K562 (cell line): ENCODE data around the gene ADARB2. TPM values are rescaled to one million over a fixed set of nuclear protein-coding genes. Genes with fewer than 3 reads are reported as not detected.

Experiments
- ATAC-seq: fragments of 200-7000 bp; cut with Tn5 transposase; 3 replicates; pipeline ENCODE4 v1.9.1; 2020; ENCODE audit warnings: moderate library complexity
- BruUV-seq: library from RNA; stranded (reverse); fragments of 400-500 nt; replicated peaks from 2 replicates; lab custom pipeline; 2021; lab: Mats Ljungman, UMichigan
- CTCF ChIA-PET: fragments of 300-600 bp; formaldehyde crosslinking; extraction: SDS; loops from one replicate; lab custom pipeline; 2021; ENCODE audit warnings: low intra/inter-chr PET ratio; lab: Yijun Ruan, JAX
- POLR2A ChIA-PET: fragments of 300-600, 350-650 bp; sonication (Branson Sonifier 250); formaldehyde crosslinking; extraction: SDS; loops from one replicate; lab custom pipeline; 2021; ENCODE audit warnings: antibody characterized with exemption, inconsistent platforms; lab: Yijun Ruan, JAX
- DNase-seq, 4 experiments: peaks; one replicate each; pipeline versions ENCODE4 v3.0.0 to v3.0.0-alpha.2; 2011 to 2018; ENCODE audit warnings: low spot score in 3 of 4, mixed read lengths in 3 of 4; ENCODE audit errors: extremely low read depth in 1 of 4
- FAIRE-seq: peaks from 2 replicates; lab custom pipeline; 2011; peaks lifted over from hg19 to GRCh38; lab: Jason Lieb, UNC
- H2AFZ ChIP-seq: 2 replicates; pipeline ENCODE4 v1.6.0; 2011; ENCODE audit warnings: low read depth, low read length, control low read depth, inconsistent platforms
- H3K27ac ChIP-seq: fragments of 200-600 bp; 3 replicates; pipeline ENCODE4 v1.8.0; 2011; ENCODE audit warnings: low read depth, mild to moderate bottlenecking, control low read depth, inconsistent platforms, low read length, moderate library complexity, mixed read lengths; ENCODE audit errors: extremely low read depth
- H3K27me3 ChIP-seq, 2 experiments: fragments of 300-600 bp in 1 of 2; 2 replicates in 1 of 2; 3 replicates in 1 of 2; pipeline versions ENCODE4 v1.6.0 to v1.8.0; 2011; ENCODE audit warnings: inconsistent platforms in 2 of 2, low read length in 2 of 2, mild to moderate bottlenecking in 1 of 2, mixed read lengths in 1 of 2, moderate library complexity in 1 of 2; ENCODE audit not compliant: control insufficient read depth in 2 of 2, insufficient read depth in 2 of 2
- H3K36me3 ChIP-seq: fragments of 300-600 bp; 3 replicates; pipeline ENCODE4 v1.8.0; 2011; ENCODE audit warnings: mild to moderate bottlenecking, low read length, inconsistent platforms; ENCODE audit not compliant: control insufficient read depth, insufficient read depth
- H3K4me1 ChIP-seq, 2 experiments: fragments of 200-600 bp in 1 of 2; replicated peaks in 1 of 2; 2 replicates in 1 of 2; 3 replicates in 1 of 2; pipeline versions ENCODE4 v1.5.1 to v1.8.0; 2011; ENCODE audit warnings: inconsistent platforms in 2 of 2, low read length in 2 of 2, mild to moderate bottlenecking in 1 of 2, mixed read lengths in 1 of 2, moderate library complexity in 1 of 2; ENCODE audit not compliant: control insufficient read depth in 2 of 2, insufficient read depth in 2 of 2
- H3K4me2 ChIP-seq: 2 replicates; pipeline ENCODE4 v1.6.1; 2011; ENCODE audit warnings: low read length, control low read depth, inconsistent platforms, mixed read lengths; ENCODE audit not compliant: insufficient read depth
- H3K4me3 ChIP-seq: fragments of 200-600 bp; sonication (generic), shearing (Covaris generic); 2 replicates; pipeline ENCODE4 v1.5.1; 2016; ENCODE audit warnings: control low read depth, inconsistent platforms
- H3K79me2 ChIP-seq: fragments of 200-600 bp; 3 replicates; pipeline ENCODE4 v1.8.0; 2011; ENCODE audit warnings: low read length, inconsistent platforms; ENCODE audit not compliant: control insufficient read depth, insufficient read depth
- H3K9ac ChIP-seq, 2 experiments: 2 replicates each; pipeline versions ENCODE4 v1.6.0 to v1.6.1; 2011; ENCODE audit warnings: low read depth in 2 of 2, low read length in 2 of 2, control low read depth in 1 of 2, inconsistent platforms in 1 of 2, mild to moderate bottlenecking in 1 of 2, mixed read lengths in 1 of 2; ENCODE audit not compliant: insufficient read depth in 1 of 2
- H3K9me1 ChIP-seq: one replicate; pipeline ENCODE4 v1.6.0; 2011; ENCODE audit warnings: inconsistent platforms, mild to moderate bottlenecking, low read length, moderate library complexity; ENCODE audit not compliant: control insufficient read depth, insufficient read depth
- H3K9me3 ChIP-seq: replicated peaks from 2 replicates; pipeline ENCODE4 v1.5.1; 2011; ENCODE audit warnings: low read depth, low read length, inconsistent platforms; ENCODE audit not compliant: control insufficient read depth, insufficient read depth
- H4K20me1 ChIP-seq: replicated peaks from 2 replicates; pipeline ENCODE4 v1.6.1; 2011; ENCODE audit warnings: low read length, inconsistent platforms, mixed read lengths; ENCODE audit not compliant: control insufficient read depth, insufficient read depth
- HMGXB4 ChIP-seq: sonication (generic); formaldehyde crosslinking; IDR thresholded peaks from 2 replicates; pipeline ENCODE4 v1.8.1; 2023; ENCODE audit warnings: mild to moderate bottlenecking, missing genetic modification reagents
- HNRNPH1 ChIP-seq: fragments of 200-400 bp; formaldehyde crosslinking; optimal IDR thresholded peaks from 2 replicates; pipeline ENCODE3; 2017; ENCODE audit warnings: low read depth, mild to moderate bottlenecking, low read length, moderate library complexity
- HOXB6 ChIP-seq: fragments of 250-450 bp; sonication (Bioruptor Pico); IDR thresholded peaks from 2 replicates; pipeline ENCODE4 v1.5.1; 2022; ENCODE audit warnings: mild to moderate bottlenecking, borderline replicate concordance
- IFI16 ChIP-seq: fragments of 250-450 bp; sonication (Bioruptor Pico); IDR thresholded peaks from 2 replicates; pipeline ENCODE4 v2.1.2; 2022; ENCODE audit warnings: mild to moderate bottlenecking, inconsistent platforms
- MCM2 ChIP-seq: fragments of 450-650 bp; IDR thresholded peaks from 2 replicates; pipeline ENCODE4 v1.6.1; 2017; ENCODE audit warnings: low read depth, mild to moderate bottlenecking
- MED1 ChIP-seq: sonication (generic); formaldehyde crosslinking; IDR thresholded peaks from 2 replicates; pipeline ENCODE4 v1.8.1; 2023; ENCODE audit warnings: missing genetic modification reagents, borderline replicate concordance
- MXD1 ChIP-seq: fragments of 250-450 bp; sonication (Bioruptor Pico); IDR thresholded peaks from 2 replicates; pipeline ENCODE4 v1.8.0; 2021; ENCODE audit warnings: borderline replicate concordance, mild to moderate bottlenecking, moderate library complexity; ENCODE audit not compliant: poor library complexity, severe bottlenecking
- RBM25 ChIP-seq: fragments of 200-400 bp; formaldehyde crosslinking; IDR thresholded peaks from 2 replicates; pipeline ENCODE4 v1.6.1; 2018; ENCODE audit warnings: low read length, low read depth, moderate library complexity; ENCODE audit not compliant: severe bottlenecking
- THAP7 ChIP-seq: fragments of 250-450 bp; sonication (Bioruptor Pico); IDR thresholded peaks from 2 replicates; pipeline ENCODE4 v1.5.0; 2021
- ZC3H11A ChIP-seq: IDR thresholded peaks from 2 replicates; pipeline ENCODE4 v1.6.1; 2012; ENCODE audit warnings: low read depth, low read length, improper control_type of control experiment
- ZNF121 ChIP-seq: sonication (generic); formaldehyde crosslinking; conservative IDR thresholded peaks from 2 replicates; pipeline ENCODE4 v1.8.0; 2022; ENCODE audit warnings: missing genetic modification reagents
- ZNF224 ChIP-seq: sonication (generic); formaldehyde crosslinking; IDR thresholded peaks from 2 replicates; pipeline ENCODE4 v1.8.0; 2022; ENCODE audit warnings: mild to moderate bottlenecking, missing genetic modification reagents
- ZNF780A ChIP-seq: fragments of 250-450 bp; sonication (Bioruptor Pico); IDR thresholded peaks from 2 replicates; pipeline ENCODE4 v1.5.0; 2021; ENCODE audit warnings: mild to moderate bottlenecking
- WGBS: fragments of 100-300 bp; shearing (Covaris generic); methylation state at CpG from one replicate; pipeline ENCODE4 v1.1.6; 2016; ENCODE audit warnings: low coverage, mixed read lengths; ENCODE audit not compliant: insufficient coverage; ENCODE audit errors: missing lambda C conversion rate; 5-methylcytosine and 5-hydroxymethylcytosine counted together
- in situ Hi-C: fragments of 300-500 bp; cut with MboI; formaldehyde crosslinking; loops from 4 replicates; pipeline ENCODE4 v1.15.0; 2018; ENCODE audit warnings: inconsistent platforms, mixed read lengths
- intact Hi-C: fragments of 100-400 bp; cut with micrococcal nuclease; formaldehyde crosslinking; loops from 2 replicates; pipeline ENCODE4 v1.14.2; 2022
- polyA plus RNA-seq, 8 experiments: library from polyadenylated mRNA; depleted of rRNA in 4 of 8; stranded (reverse) in 5 of 8; unstranded in 3 of 8; fragments of >200 nt; fragmentation: Nextera tagmentation in 2 of 8; fragmentation: Illumina TruSeq in 1 of 8; extraction: Ambion mirVana in 2 of 8; extraction: Trizol in 1 of 8; gene quantifications; 2 replicates each; pipeline versions ENCODE4 v1.2.1 to v1.2.3, GENCODE V29; 2011 to 2014; ENCODE audit warnings: inconsistent platforms in 1 of 8, missing spikeins in 1 of 8
- total RNA-seq, 7 experiments: library from RNA; depleted of rRNA in 6 of 7; stranded (reverse); fragments of >200 nt in 6 of 7; fragmentation: Illumina TruSeq in 2 of 7; extraction: Trizol in 2 of 7; gene quantifications; 2 replicates each; pipeline versions ENCODE4 v1.2.1 to v1.2.3, GENCODE V29; 2011 to 2021; ENCODE audit warnings: low replicate concordance in 1 of 7

Gene ADARB2
- total and polyA plus RNA-seq, 9 of the 15 experiments (the other 6 are each of a cell fraction or from before 2014, with no cell fraction given): not detected

GRCh38 chr10:1661416-1661815, 75.9 kb downstream of the ADARB2 start (continued):
- TF ChIP-seq HNRNPH1: no peak
- TF ChIP-seq ZNF224 (CRISPR knock-in tag): no peak
- no peak for TF ChIP-seq MED1 (CRISPR knock-in tag)
- no peak for TF ChIP-seq IFI16 (CRISPR knock-in tag)
- no peak for TF ChIP-seq ZC3H11A
- no peak for TF ChIP-seq THAP7 (CRISPR knock-in tag)
- no peak for TF ChIP-seq HOXB6 (CRISPR knock-in tag)
- TF ChIP-seq MCM2: no peak
- no peak for TF ChIP-seq ZNF121
- TF ChIP-seq, all 486 proteins: peak for 0

GRCh38 chr10:1660815-1661214, 76.5 kb downstream of the ADARB2 start:
- Histone ChIP-seq H3K27me3 (peaks cover 18 to 49% of the 10 kb centered on the region in 2 experiments; a peak in 4 of 5 replicates), H3K9me3 (no peaks in the 10 kb centered on the region), H3K79me2 (no peaks in the 10 kb centered on the region)
- intact Hi-C loops: no loop called here
- TF ChIP-seq HMGXB4 (CRISPR knock-in tag) (no peak), ZNF780A (CRISPR knock-in tag) (no peak), MCM2 (no peak), MXD1 (CRISPR knock-in tag) (no peak), RBM25 (no peak)
- TF ChIP-seq, all 486 proteins: peak for 0
- BruUV-seq: no TSS peak
- no peaks in the 10 kb centered on the region for H3K36me3 ChIP-seq
- POLR2A ChIA-PET: interaction anchor here (0.7 kb wide), 1 partner anchor 505 kb away, joined by 3 read pairs; no protein-coding TSS in a partner anchor
- in situ Hi-C loops: no loop called here
- CTCF ChIA-PET: no interaction called here
- 0% methylated on average over 5 of the region's 5 CpGs for WGBS
- no peak for FAIRE-seq
- no peaks in the 10 kb centered on the region for H3K4me1 ChIP-seq
- H3K27ac ChIP-seq: no peak overlapping the region
- H3K4me2 ChIP-seq: no peak overlapping the region
- no peak overlapping the region for H2AFZ ChIP-seq
- no peak for DNase-seq
- H4K20me1 ChIP-seq: no peaks in the 10 kb centered on the region
- H3K9me1 ChIP-seq: no peaks in the 10 kb centered on the region
- H3K9ac ChIP-seq: no peak overlapping the region
- H3K4me3 ChIP-seq: no peak overlapping the region
- no peak for ATAC-seq
